ENCODE results near the gene SAGE1.

DNA sequence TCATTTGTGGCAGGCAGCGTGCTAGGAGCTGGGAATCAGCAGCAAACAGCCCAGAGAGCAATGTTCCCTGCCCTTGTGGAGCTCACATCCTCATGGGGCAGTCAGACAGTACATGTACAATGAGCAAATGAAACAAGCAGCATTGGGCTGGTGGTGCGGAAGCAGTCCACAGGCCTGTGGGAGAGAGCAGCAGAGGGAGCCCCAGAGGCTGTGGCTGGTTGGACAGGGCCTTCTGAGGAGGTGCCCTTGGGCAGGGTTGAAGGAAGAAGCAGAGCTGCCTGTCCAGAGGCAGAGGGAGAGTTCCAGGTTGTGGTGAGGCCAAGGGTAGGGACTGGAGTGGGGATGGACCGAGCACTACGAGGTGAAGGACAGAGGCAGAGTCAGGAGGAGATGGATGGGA, 57.8 kb downstream of the SAGE1 start:
- TF ChIP-seq, protein P1, sequence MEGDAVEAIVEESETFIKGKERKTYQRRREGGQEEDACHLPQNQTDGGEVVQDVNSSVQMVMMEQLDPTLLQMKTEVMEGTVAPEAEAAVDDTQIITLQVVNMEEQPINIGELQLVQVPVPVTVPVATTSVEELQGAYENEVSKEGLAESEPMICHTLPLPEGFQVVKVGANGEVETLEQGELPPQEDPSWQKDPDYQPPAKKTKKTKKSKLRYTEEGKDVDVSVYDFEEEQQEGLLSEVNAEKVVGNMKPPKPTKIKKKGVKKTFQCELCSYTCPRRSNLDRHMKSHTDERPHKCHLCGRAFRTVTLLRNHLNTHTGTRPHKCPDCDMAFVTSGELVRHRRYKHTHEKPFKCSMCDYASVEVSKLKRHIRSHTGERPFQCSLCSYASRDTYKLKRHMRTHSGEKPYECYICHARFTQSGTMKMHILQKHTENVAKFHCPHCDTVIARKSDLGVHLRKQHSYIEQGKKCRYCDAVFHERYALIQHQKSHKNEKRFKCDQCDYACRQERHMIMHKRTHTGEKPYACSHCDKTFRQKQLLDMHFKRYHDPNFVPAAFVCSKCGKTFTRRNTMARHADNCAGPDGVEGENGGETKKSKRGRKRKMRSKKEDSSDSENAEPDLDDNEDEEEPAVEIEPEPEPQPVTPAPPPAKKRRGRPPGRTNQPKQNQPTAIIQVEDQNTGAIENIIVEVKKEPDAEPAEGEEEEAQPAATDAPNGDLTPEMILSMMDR (IDR thresholded peaks at IDR 0.05) = no peak
- TF ChIP-seq ETV6 (CRISPR knock-in tag; IDR thresholded peaks at IDR 0.05) (no peak), KAT7 (CRISPR knock-in tag; IDR thresholded peaks at IDR 0.05; ENCODE audit: borderline replicate concordance) (no peak), SMAD4 (CRISPR knock-in tag; IDR thresholded peaks at IDR 0.05) (no peak), ZNF263 (CRISPR knock-in tag; IDR thresholded peaks at IDR 0.05; ENCODE audit: low read depth) (no peak), FOXJ3 (CRISPR knock-in tag; IDR thresholded peaks at IDR 0.05; ENCODE audit: borderline replicate concordance) (no peak), ZNF138 (CRISPR knock-in tag; conservative IDR thresholded peaks at IDR 0.05) (no peak), HMGA2 (CRISPR knock-in tag; IDR thresholded peaks at IDR 0.05) (no peak), NFYB (CRISPR knock-in tag; conservative IDR thresholded peaks at IDR 0.05; ENCODE audit: low read depth) (no peak)
- TF ChIP-seq, protein P2, sequence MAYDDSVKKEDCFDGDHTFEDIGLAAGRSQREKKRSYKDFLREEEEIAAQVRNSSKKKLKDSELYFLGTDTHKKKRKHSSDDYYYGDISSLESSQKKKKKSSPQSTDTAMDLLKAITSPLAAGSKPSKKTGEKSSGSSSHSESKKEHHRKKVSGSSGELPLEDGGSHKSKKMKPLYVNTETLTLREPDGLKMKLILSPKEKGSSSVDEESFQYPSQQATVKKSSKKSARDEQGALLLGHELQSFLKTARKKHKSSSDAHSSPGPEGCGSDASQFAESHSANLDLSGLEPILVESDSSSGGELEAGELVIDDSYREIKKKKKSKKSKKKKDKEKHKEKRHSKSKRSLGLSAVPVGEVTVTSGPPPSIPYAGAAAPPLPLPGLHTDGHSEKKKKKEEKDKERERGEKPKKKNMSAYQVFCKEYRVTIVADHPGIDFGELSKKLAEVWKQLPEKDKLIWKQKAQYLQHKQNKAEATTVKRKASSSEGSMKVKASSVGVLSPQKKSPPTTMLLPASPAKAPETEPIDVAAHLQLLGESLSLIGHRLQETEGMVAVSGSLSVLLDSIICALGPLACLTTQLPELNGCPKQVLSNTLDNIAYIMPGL (CRISPR knock-in tag; IDR thresholded peaks at IDR 0.05) = no peak

Data from WTC11 (cell line).